Right renal pelvis (tissue), 4 donors: ENCODE results near the gene TARS1. TPM values are rescaled to one million over a fixed set of nuclear protein-coding genes. Genes with fewer than 3 reads are reported as not detected.

Experiments used
- DNase-seq, 4 donors: peaks; one replicate each; pipeline ENCODE4 v3.0.0-alpha.2; 2013; ENCODE audit warnings: low read depth in 4 of 4, low spot score in 3 of 4, missing footprints in 1 of 4
- polyA plus RNA-seq, 4 donors: library from polyadenylated mRNA; unstranded; fragments of 120-200 nt; gene quantifications; one replicate each; pipeline ENCODE4 v1.2.1, GENCODE V29; 2013; ENCODE audit not compliant: insufficient read length in 4 of 4

Gene TARS1
- polyA plus RNA-seq, 4 donors, result 120 to 136 (median 124) TPM

GRCh38 chr5:33438996-33439395 lies 1.8 kb upstream of the TARS1 start:
- no peak for DNase-seq

GRCh38 chr5:33439905-33440481 lies 772 bp upstream of the TARS1 start:
- peak in 2 of 4 donors; percentile 25 to 36 for DNase-seq

GRCh38 chr5:33441241-33442177 lies 744 bp downstream of the TARS1 start:
- DNase-seq, result peak; percentile 14 to 28 (median 20)

DNA sequence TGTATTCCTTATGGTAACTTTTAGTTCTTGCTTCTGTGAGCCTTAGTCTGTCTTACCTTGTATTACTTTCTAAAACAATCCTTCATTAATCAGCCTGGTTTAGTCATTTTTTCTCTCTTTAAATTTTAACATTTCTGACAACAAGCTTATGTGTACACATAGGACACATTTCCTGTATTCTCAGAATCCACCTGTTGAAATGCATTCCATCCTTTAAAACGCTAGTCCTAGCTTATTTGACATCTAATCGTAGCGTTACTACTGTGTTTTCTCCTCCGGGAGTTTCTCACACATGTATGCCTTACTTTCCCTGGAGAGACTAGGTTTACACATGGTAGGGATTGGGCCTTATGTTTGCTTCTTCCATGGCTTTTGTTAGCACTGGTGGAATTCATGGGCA lies 3.8 kb downstream of the TARS1 start:
- no peak for DNase-seq

DNA sequence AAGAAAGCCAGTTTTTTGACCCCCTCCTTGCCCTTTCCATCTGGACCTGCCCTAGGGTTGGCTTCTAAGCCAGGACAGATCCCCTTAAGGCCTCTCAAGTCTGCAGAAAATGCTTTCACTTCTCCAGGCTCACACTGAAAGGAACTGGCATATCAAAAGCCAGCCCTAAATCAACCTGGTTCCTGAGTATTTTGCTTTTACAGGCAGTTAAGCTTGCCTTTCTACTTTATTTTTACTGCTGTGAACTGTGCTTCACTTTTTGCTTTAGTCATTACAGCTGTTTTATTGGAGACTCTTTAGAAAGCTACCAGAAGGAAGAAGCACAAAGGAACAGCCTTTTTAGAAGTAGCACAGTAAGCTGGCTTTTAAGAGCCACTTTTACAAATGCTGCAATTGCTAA lies 5.0 kb downstream of the TARS1 start:
- peak in 3 of 4 donors; percentile 12 to 22 (median 20) for DNase-seq

GRCh38 chr5:33448118-33448517 lies 7.4 kb downstream of the TARS1 start:
- DNase-seq, result no peak

- DNase-seq, result no peak
Measured at GRCh38 chr5:33457126-33457525, 16.4 kb downstream of the TARS1 start.

GRCh38 chr5:33457817-33458216 lies 17.1 kb downstream of the TARS1 start:
- DNase-seq, result no peak

GRCh38 chr5:33460210-33460609 lies 19.4 kb downstream of the TARS1 start:
- no peak for DNase-seq

DNA sequence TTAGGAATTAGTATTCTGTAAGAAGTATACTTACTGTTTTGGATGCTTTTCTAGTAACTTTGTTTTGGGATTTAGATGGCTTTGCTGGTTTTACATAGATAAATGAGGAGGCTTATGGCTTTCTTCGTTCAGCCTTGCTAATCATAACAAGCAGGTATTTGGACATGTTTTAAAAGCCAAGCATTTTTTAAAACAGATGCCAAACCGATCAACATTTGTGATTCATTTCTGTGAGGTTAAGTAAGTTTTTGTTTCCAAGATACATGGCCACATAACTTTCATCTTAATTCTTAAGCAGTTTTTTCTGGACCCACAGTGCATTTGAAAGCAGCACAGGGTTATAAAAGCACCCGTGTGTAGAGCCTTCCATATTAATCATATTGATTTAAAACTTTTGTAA lies 21.7 kb downstream of the TARS1 start:
- DNase-seq, result no peak

DNA sequence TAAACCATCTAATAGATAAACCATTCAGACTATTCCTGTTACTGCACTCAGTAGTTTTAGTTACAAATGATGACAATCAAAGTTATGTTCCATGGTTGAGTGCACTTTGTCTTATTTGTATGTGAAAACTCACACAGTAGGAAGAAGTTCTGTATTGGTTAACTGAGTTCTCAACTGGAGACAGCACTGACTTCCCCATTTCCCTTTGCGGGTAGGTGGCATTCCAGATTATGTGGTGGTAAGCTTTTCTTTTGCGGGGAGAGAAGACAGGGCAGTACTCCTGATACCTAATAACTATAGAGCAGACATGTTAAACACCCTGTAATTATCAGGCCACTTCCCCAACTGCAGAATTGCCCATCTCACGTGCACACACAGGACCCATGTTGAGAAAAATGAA lies 24.4 kb downstream of the TARS1 start:
- no peak for DNase-seq

- DNase-seq, result no peak
Measured at GRCh38 chr5:33468775-33469435, 28.1 kb downstream of the TARS1 start.

DNA sequence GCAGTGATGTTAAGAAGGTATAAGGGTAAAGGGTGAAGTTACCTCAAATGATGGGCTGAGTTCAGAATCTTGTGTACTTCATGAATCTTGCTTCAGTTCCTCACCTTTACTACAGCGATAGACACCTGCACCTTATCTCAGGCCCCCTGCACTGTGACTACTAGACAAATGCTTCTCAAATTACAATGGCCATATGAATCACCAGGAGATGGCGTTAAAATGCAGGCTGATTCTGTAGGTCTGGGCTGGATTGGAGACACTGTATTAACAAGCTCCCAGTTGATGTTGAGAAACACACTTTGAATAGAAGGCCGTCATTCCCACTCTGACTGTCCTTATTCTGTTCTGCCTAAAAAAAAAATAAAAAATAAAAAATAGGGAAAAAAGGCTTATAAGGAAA lies 29.8 kb downstream of the TARS1 start:
- DNase-seq, result peak in 1 of 4 donors; percentile 43

GRCh38 chr5:33472805-33473409 lies 32.1 kb downstream of the TARS1 start:
- no peak for DNase-seq

DNA sequence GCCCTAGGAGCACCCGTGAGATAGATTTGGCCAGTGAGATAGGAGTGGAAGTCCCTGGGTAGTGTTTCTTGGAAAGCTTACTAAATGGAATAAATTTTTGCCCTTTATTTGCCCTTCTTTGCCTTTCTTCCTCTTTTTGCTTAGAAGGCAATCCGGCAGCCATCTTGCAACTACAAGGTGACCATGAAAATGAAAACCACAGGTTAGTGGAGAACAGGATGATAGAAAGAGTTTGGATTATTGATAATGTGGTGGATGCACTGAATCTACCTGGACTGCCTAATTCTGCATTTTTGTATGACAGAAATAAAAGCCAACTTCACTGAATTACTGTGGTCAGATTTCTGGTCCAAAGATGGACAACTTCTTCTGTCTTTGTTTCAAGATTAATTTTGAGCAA lies 33.2 kb downstream of the TARS1 start:
- no peak for DNase-seq

DNA sequence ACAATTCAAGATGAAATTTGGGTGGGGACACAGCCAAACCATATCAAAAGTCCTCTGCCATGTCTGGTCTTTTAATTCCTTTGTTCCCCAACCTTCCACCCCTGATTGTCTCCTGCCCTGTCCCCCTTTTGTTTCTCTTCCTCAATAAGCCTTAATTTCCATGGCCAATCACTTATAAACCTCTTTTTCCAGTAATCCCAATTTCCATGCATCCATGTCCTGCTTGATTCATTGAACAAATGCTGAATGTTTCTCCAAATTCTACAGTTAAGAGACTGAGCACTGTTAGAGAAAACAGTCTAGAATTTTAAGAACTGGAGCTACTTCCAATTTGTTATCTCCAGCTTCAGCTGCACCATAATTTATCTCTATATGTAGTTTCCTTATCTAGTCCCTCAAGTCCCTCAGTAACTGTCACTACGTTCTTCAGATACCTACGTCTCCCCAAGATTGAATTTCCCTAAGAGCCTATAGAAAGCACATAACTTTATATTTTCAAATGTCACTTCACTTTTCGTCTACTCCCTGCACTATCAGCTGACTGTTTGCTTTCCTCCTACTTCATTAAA lies 34.2 kb downstream of the TARS1 start:
- no peak for DNase-seq

- no peak for DNase-seq
Measured at GRCh38 chr5:33475706-33476105, 34.9 kb downstream of the TARS1 start.

GRCh38 chr5:33476992-33477391 lies 36.2 kb downstream of the TARS1 start:
- DNase-seq, result no peak

DNA sequence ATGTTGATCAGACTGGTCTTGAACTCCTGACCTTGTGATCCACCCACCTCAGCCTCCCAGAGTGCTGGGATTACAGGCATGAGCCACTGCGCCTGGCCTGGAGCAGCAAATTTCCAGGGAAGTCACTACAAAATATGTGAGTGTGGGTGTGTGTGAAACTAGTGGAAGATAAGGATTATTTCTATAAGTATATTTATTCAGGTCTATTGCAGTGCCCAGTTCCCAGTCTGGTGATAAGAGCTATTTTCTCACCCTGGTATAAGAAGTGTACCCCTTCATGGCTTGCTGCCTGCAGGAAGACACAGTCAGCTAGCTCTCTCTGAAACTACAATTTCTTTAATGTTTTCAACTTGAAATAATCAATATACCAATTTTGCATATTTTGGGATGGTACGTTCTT lies 37.1 kb downstream of the TARS1 start:
- no peak for DNase-seq

DNA sequence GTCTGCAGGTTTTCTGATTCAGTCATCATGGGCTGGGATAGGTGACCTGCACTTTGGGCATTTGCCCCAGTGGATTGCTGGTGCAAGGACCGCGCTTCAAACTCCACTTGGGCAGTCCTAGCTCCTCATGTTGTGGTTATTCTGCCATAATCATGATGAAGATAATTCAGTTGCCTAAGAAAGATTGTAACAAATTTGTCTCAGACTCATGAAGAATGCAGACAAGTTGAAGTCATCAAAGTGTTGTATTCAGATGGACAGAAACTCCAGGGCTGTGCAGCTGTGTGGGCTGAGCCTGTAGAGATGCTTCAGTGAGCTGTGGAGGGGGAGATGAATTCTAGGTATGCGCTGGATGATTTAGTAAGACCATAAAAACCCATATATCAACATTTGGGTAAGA lies 38.5 kb downstream of the TARS1 start:
- no peak for DNase-seq

- DNase-seq, result no peak
Measured at GRCh38 chr5:33480876-33481275, 40.1 kb downstream of the TARS1 start.
